OCI-LY3 (cell line): ENCODE data around the gene ANGPTL3.

Experiments used
- H2AFZ ChIP-seq: fragments of 200-600, 300-600 bp; shearing (Covaris generic); 2 replicates; pipeline ENCODE4 v1.6.0; 2014; ENCODE audit warnings: antibody characterized with exemption, low read depth, low read length
- H3K27ac ChIP-seq: fragments of 200-600, 300-600 bp; sonication (generic); 2 replicates; pipeline ENCODE4 v1.5.1; 2014; ENCODE audit warnings: mild to moderate bottlenecking, low read length, moderate library complexity, mixed read lengths
- H3K27me3 ChIP-seq: fragments of 200-600, 300-600 bp; sonication (generic); 2 replicates; pipeline ENCODE4 v1.6.1; 2014; ENCODE audit warnings: low read depth, low read length, mixed read lengths
- H3K36me3 ChIP-seq: fragments of 200-600, 300-600 bp; sonication (generic); replicated peaks from 2 replicates; pipeline ENCODE3; 2014; ENCODE audit warnings: low read depth, low read length, mixed read lengths
- H3K4me1 ChIP-seq: fragments of 300-600, 200-600 bp; sonication (generic); 2 replicates; pipeline ENCODE4 v1.6.1; 2014; ENCODE audit warnings: low read length, mixed read lengths
- H3K4me2 ChIP-seq: fragments of 200-600, 300-600 bp; sonication (generic); 2 replicates; pipeline ENCODE4 v1.6.1; 2014; ENCODE audit warnings: low read length, mixed read lengths
- H3K4me3 ChIP-seq: fragments of 300-600, 200-600 bp; sonication (generic); 2 replicates; pipeline ENCODE4 v1.5.1; 2014; ENCODE audit warnings: antibody characterized with exemption, mild to moderate bottlenecking, low read length, moderate library complexity
- H3K79me2 ChIP-seq: fragments of 300-600, 200-600 bp; shearing (Covaris generic); 2 replicates; pipeline ENCODE4 v1.6.1; 2014; ENCODE audit warnings: mild to moderate bottlenecking, low read length, mixed read lengths
- H3K9ac ChIP-seq: fragments of 300-600, 200-600 bp; shearing (Covaris generic); 2 replicates; pipeline ENCODE4 v1.6.0; 2014; ENCODE audit warnings: mild to moderate bottlenecking, low read length, moderate library complexity
- H3K9me3 ChIP-seq: fragments of 200-600, 300-600 bp; shearing (Covaris generic); 2 replicates; pipeline ENCODE4 v1.6.1; 2014; ENCODE audit warnings: low read length, mixed read lengths; ENCODE audit not compliant: insufficient read depth
- H4K20me1 ChIP-seq: fragments of 200-600, 300-600 bp; sonication (generic); 2 replicates; pipeline ENCODE4 v1.6.1; 2016; ENCODE audit warnings: low read length, mixed read lengths; ENCODE audit not compliant: insufficient read depth
- CTCF ChIP-seq: fragments of 200-600, 300-600 bp; sonication (generic); IDR thresholded peaks from 2 replicates; pipeline ENCODE4 v1.5.1; 2014; ENCODE audit warnings: antibody characterized with exemption, low read length, low read depth
- EZH2phosphoT487 ChIP-seq: fragments of 200-600 bp; shearing (Covaris generic); IDR thresholded peaks from 2 replicates; pipeline ENCODE4 v1.6.1; 2018; ENCODE audit warnings: antibody characterized with exemption, mixed run types, low read depth

Gene ANGPTL3

DNA sequence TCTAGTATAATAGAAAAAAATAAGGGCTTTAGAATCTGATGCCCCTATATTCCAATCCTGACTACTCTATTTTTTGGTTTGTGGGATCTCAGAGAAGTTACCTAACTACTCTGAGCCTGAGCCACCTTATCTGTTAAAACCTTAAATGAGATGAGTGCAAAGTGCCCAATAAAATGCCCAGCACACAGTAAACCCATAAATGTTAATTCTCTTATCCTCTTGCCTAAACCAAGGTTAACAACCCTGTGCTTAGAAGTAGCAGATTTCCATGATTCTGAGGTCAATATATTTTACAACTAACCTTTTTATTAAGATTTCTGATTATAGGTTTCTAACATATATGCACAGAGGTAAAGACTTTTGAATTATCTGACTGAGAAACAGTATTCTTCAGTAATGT, 55.1 kb downstream of the ANGPTL3 start:
- Histone ChIP-seq H3K36me3 (no peaks in the 10 kb centered on the region), H3K79me2 (no peaks in the 10 kb centered on the region), H3K9me3 (no peaks in the 10 kb centered on the region), H2AFZ (no peak overlapping the region), H3K9ac (no peak overlapping the region), H3K27ac (no peak overlapping the region), H3K4me3 (no peak overlapping the region), H3K4me1 (no peaks in the 10 kb centered on the region), H4K20me1 (no peaks in the 10 kb centered on the region), H3K27me3 (no peaks in the 10 kb centered on the region), H3K4me2 (no peak overlapping the region)
- no peak for TF ChIP-seq CTCF

GRCh38 chr1:62654744-62655143, 57.4 kb downstream of the ANGPTL3 start:
- no peaks in the 10 kb centered on the region for H3K9me3 ChIP-seq
- no peaks in the 10 kb centered on the region for H4K20me1 ChIP-seq
- no peak overlapping the region for H3K27ac ChIP-seq
- H3K27me3 ChIP-seq = no peaks in the 10 kb centered on the region
- no peak for TF ChIP-seq CTCF
- no peak for TF ChIP-seq EZH2phosphoT487
- no peak overlapping the region for H3K4me2 ChIP-seq
- H3K36me3 ChIP-seq = no peaks in the 10 kb centered on the region
- no peaks in the 10 kb centered on the region for H3K79me2 ChIP-seq
- no peak overlapping the region for H3K4me3 ChIP-seq
- H3K4me1 ChIP-seq = no peaks in the 10 kb centered on the region
- no peak overlapping the region for H2AFZ ChIP-seq
- no peak overlapping the region for H3K9ac ChIP-seq
